HG03575 (cell line): ENCODE measurements around the gene NEURL1B.
"Not testable (repeated sequence)": the region's sequence is repeated elsewhere in the genome, so short reads cannot be mapped to it uniquely, and the experiment has no call there.

Experiments
- ATAC-seq: cut with Tn5 transposase; IDR thresholded peaks from one replicate; pipeline ENCODE4 v1.9.1; 2021; ENCODE audit not compliant: unreplicated experiment, insufficient number of reproducible peaks, low FRiP score; ENCODE audit errors: extremely low read depth

Gene NEURL1B

DNA sequence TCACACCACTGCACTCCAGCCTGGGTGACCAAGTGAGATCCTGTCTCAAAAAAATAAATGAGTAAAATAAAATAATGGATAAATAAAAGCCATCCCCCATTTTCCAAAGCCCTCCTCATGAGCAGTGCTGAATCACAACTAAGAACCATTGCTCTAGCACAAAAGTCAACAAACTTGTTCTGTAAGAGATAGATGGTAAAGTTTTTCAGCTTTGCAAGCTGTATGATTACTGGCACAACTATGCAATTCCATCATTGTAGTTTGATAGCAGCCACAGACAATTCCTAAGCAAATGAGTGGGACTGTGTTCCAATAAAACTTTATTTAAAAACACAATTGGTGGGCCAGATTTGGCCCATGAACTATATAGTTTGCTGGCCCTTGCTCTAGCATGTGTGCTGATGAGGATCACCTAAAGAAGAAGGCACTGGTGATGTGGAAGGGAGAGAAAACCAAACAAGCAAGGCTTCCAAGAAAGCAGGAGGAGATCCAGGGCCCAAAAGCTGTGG is 64.6 kb downstream of the NEURL1B start:
- no peak for ATAC-seq

- ATAC-seq: no peak
Measured at GRCh38 chr5:172706796-172707195, 65.7 kb downstream of the NEURL1B start.

DNA sequence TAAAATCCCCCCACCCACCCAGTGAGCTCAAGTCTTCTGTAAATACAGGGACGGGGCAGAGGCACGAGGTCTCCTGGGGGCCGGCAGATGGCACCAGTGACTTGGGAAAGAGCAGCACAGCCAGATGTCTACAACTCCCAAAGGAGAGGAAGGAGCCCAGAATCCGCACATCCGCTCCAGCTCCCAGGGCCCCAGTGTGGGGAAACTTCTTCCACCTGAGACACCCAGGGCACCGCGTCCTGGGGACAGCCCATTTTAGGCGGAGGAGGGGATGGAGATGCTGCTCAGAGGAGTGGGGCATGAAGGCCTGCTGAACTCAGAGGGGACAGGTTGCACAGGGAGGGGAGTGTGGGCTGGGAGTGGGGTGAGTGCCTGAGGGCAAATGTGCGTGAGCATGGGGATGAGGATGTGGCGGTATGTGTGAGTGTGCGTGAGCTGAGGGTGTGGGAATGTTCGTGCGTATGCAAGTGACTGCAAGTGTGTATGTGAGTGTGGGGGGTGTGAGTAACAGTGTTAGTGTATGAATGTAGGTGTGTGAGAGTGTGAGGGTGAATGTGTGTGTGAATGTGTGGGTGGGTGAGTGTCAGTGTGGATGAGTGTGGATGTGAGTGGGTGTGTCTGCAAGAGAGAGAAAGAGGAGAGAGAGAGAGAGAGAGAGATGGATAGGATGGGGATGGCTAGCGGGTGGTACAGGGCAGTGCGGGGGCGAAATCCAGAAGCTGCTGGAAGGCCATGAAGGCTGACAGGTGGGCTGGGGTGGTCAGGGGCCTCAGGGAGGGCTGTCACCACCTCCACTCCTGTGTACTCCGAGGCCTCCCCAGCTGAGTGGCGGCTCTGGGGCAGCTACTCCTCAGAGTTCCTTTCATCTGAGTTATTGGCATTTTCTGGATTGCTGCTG is 66.5 kb downstream of the NEURL1B start:
- no peak for ATAC-seq

DNA sequence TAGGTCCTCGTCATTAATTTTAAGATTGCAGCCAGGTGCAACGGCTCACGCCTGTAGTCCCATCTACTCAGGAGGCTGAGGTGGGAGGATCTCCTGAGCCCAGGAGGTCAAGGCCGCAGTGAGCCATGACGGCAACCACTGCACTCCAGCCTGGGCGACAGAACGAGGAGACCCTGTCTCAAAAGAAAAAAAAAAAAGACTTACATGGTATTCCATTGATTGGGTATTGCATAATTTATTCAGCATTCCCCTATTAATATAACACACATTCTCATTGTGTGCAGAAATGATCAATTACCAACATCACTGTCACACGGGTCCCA is 67.1 kb downstream of the NEURL1B start:
- ATAC-seq: no peak

DNA sequence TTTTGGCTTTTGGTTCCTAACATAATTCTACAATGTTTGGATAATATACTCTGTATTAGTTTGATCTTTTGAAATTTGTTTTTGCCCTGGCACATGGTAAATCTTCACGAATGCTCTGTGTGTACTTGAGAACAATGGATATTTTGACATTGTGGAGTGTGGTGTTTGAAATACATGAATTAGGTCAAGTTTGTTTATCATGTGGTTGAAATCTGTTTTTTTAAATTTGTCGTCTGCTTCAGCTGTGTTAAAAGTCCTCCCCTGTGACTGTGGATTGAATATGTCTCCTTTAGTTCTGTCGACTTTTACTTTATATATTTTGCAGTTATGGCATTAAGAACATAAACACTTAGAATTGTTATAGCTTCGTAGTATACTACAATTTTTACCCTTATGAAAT is 69.6 kb downstream of the NEURL1B start:
- ATAC-seq: no peak

- ATAC-seq: not testable (repeated sequence)
Measured at GRCh38 chr5:172711321-172711861, 70.3 kb downstream of the NEURL1B start.

DNA sequence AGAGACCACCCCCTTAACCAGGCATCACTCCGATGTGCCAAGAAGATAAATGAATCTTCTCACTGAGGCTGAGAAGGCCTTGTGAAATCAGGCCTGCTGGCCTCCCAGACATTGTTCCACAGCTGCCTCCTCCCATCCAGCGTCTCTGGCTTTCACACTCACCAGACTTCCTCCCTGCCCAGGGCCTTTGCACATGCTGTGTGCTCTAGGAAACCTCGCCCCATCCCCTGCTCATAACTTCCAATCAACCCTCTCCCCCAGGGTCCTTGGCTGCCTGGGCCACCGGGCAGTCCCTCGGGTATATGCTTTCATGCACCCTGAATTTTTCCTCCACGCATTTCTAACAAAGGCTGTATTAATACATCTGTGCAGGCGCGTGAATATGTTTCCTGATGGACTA is 71.5 kb downstream of the NEURL1B start:
- no peak for ATAC-seq

DNA sequence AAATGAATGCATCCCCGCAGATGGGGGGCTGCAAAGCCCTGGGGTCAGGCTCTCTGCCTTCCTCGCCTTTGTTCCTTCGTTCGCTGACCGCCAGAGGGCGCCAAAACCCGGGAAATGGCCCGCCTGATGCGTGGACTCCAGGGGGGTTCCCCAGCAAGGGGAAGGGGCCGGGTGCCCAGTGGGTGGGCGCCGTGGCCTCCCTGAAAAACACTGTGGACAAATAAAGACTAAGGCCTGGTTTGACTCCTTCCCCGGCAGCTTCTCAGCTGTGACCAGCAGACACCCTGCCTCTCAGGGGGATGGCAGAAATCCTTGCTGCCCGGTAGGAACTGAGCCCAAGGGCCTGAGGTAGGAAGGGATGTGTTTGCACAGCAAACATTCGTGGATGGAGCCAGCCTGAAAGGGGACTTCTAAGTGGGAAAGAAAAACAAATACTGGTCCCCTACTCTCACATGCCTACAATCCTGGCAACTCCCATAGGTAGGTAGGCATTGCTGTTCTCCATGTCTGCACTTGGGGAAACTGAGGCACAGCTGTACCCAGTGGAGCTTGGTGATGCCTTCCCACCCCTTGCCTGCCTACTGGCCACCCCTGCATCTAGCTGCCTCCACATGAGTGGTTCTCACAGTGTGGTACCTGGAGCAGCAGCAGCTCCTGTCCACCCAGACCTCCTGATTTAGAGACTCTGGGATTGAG is 72.2 kb downstream of the NEURL1B start:
- no peak for ATAC-seq

DNA sequence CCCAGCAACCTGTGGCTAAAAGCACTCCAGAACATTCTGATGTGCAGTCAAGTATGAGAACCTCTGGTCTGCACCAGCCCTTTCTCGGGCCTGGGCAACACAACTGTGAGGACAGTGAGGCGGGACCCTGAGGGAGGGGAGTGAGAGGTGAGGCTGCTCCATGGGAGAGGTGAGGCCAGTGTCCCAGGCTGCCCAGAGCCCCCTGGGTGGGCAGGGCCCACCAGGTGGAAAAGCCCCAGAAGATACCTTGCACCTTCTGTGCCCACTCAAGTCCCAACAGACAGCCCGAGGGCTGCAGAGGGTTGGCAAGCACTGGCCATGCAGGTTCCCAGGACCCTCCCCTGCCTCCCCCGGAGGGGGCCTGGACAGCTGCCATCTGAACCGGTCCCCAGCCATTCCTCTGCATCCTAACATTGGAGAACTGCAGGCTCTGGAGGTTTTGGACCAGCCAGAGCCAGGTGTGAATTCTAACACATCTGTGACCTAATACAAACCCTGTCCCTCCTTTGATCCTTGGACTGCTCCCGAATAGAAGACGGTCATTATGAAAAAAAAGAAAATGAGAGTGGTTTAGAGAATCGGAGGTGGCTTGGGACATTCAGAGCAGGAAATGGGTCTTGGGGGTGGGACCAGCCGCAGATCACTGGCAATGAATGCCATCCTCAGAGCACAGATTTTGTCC is 72.9 kb downstream of the NEURL1B start:
- no peak for ATAC-seq

- ATAC-seq: no peak
Measured at GRCh38 chr5:172714491-172715420, 73.7 kb downstream of the NEURL1B start.

DNA sequence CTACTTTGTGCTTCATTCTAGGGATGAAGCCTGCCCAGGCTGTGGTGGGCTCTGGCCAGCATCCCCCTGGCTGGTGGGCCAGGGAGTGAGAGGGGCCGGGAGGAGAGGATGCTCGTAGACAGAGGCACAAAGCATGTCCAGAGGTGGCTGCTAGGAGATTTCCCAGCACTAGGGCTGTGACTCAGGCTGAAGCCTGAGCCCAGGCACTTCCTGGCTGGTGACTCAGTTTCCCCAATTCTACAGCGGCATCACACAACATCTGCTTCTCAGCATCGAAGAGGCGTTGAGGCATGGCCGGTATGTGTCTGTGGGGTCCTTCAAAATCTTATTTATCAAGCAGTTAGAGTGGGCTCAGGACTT is 74.3 kb downstream of the NEURL1B start:
- ATAC-seq: no peak

- ATAC-seq: no peak
Measured at GRCh38 chr5:172715931-172716682, 75.0 kb downstream of the NEURL1B start.

DNA sequence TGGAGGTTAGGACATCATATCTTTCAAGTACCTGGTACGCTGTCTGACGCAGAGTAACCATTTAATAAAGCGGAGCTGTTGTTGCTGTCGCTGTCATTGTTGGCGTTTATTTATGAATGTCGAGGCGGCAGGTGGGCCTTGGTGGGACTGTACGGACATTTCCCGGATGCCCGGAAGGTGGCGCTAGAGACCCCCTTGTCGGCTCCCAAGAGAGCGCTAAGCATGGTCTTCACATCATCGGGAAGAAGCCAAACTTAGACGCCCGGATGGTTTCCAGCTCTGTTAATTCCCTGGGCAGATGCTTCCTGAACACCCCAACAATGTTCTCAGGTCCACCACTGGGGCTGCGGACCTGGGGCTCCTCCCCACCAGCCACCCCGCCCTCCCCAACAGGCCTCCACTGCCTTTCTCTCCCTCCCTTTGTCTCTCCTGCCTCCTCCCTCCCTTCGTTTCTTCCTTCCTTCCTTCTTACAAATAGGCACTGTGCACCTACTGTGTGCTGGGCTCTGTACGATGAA is 75.8 kb downstream of the NEURL1B start:
- no peak for ATAC-seq

- ATAC-seq: no peak
Measured at GRCh38 chr5:172717481-172718195, 76.6 kb downstream of the NEURL1B start.

GRCh38 chr5:172718527-172719114 is 77.6 kb downstream of the NEURL1B start:
- ATAC-seq: no peak

DNA sequence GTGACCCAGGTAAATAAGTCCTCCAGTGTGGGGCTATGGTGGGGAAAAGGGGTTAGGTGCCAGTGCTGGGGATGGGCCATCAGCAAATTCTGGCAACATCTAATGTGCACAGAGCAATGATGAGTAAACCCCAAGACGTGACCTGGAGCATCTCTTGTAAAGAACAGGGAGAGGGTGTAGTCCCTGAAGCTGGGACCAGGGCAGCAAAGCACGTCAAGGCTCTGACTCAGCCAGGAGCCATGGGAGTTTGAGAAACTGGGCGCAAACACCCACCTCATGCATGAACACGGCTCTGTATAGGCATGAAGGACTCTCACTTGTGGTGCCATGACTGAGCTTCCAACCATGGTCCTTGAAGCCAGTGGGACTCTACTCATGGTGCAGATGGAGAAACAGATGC is 78.1 kb downstream of the NEURL1B start:
- no peak for ATAC-seq

DNA sequence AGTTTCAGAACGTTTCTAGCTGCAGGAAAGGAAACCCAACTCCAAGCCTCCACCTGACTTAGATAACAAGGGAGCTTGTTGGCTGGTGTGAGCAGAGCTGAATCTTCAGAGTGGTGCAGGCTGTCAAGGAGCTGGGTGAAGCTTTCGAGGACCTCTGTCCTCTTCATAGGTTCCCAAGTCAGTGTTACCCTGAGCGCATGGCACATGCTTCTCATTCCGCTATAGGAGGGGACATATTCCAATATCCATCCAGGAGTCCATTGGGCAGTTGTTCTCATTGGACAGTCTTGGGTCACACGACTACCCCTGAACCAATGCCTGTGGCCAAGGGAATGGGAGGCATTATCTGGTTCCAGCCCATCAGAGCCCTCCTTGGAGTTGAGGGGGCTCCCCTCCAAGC is 79.6 kb downstream of the NEURL1B start:
- ATAC-seq: no peak
